ENCODE measurements around the gene LRIT2. TPM values are rescaled to one million over a fixed set of nuclear protein-coding genes. Genes with fewer than 3 reads are reported as not detected.

The LRIT2 gene
- total RNA-seq, 4 donors from 2014 or later: 0.23 TPM; not detected in 3

GRCh38 chr10:84204610-84205009, 20.7 kb downstream of the LRIT2 start:
- TF ChIP-seq, protein P1, sequence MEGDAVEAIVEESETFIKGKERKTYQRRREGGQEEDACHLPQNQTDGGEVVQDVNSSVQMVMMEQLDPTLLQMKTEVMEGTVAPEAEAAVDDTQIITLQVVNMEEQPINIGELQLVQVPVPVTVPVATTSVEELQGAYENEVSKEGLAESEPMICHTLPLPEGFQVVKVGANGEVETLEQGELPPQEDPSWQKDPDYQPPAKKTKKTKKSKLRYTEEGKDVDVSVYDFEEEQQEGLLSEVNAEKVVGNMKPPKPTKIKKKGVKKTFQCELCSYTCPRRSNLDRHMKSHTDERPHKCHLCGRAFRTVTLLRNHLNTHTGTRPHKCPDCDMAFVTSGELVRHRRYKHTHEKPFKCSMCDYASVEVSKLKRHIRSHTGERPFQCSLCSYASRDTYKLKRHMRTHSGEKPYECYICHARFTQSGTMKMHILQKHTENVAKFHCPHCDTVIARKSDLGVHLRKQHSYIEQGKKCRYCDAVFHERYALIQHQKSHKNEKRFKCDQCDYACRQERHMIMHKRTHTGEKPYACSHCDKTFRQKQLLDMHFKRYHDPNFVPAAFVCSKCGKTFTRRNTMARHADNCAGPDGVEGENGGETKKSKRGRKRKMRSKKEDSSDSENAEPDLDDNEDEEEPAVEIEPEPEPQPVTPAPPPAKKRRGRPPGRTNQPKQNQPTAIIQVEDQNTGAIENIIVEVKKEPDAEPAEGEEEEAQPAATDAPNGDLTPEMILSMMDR (IDR thresholded peaks at IDR 0.05): no peak
- no peak for TF ChIP-seq POLR2A (IDR thresholded peaks at IDR 0.05)
- WGBS, 2 donors: 93 to 95% methylated on average over 4 of the region's 4 CpGs
- H3K4me3 ChIP-seq (ENCODE audit: low read depth, poor library complexity, severe bottlenecking): no peak overlapping the region
- peak in 1 of 2 donors; percentile 70 for DNase-seq (ENCODE audit: low spot score in 2 of 2)
- intact Hi-C loops (cut with DNase I; ENCODE audit: low total_unique reads): loop anchor here (5.0 kb wide), 1 partner anchor 52 kb away; no protein-coding TSS in a partner anchor

DNA sequence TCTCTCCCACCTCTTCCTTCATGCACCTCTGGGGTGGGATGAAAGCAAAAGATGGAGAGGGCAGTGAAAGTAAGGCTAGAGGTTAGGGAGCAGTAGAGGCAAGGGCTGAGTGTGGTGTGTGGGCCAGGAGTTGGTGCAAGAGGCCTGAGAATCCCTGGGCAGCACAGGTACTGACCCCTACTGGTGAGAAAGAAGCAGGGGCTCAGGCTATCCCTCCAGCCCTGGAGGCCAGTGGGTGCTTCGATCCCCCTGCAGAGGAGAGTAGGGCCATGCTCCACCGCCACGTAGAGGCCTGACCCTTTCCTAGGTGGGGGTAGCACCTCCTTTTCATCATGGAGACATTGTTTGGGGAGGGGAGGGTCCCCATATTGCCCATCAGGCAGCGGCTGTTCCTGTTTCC, 21.2 kb downstream of the LRIT2 start:
- no peak for DNase-seq (ENCODE audit: low spot score in 2 of 2)
- 82 to 95% methylated on average over 3 to 4 of the region's 4 CpGs for WGBS, 2 donors
- intact Hi-C loops (cut with DNase I; ENCODE audit: low total_unique reads): loop anchor here (5.0 kb wide), 1 partner anchor 52 kb away; no protein-coding TSS in a partner anchor
- TF ChIP-seq, protein P1 (IDR thresholded peaks at IDR 0.05): no peak
- TF ChIP-seq POLR2A (IDR thresholded peaks at IDR 0.05): no peak
- no peak overlapping the region for H3K4me3 ChIP-seq (ENCODE audit: low read depth, poor library complexity, severe bottlenecking)

GRCh38 chr10:84202349-84202748, 23.0 kb downstream of the LRIT2 start:
- intact Hi-C loops (cut with DNase I; ENCODE audit: low total_unique reads): loop anchor here (5.0 kb wide), 1 partner anchor 50 kb away; no protein-coding TSS in a partner anchor
- DNase-seq (ENCODE audit: low spot score in 2 of 2): peak in 1 of 2 donors; percentile 82
- H3K4me3 ChIP-seq (ENCODE audit: low read depth, poor library complexity, severe bottlenecking): no peak overlapping the region
- WGBS, 2 donors: 83 to 89% methylated on average over 5 of the region's 5 CpGs
- no peak for TF ChIP-seq POLR2A (IDR thresholded peaks at IDR 0.05)
- TF ChIP-seq, protein P1 (IDR thresholded peaks at IDR 0.05): no peak

DNA sequence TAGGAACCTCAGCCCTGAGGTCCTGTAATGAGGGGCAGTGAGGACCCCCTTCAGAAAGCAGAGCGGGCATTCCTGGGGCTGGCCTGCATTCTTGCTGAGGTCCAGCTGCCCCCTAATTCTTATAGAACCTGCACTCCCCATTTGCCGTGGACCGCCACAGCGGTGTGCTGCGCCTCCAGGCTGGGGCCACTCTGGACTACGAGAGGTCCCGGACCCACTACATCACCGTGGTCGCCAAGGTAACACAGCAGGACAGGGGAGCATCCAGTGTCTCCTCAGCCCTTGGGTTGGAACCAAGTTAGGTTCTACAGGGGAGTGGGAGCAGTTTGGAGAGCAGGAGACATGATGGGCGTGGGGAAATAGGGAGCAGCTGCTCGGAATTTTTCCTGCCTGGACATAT, 23.7 kb downstream of the LRIT2 start:
- intact Hi-C loops (cut with DNase I; ENCODE audit: low total_unique reads): loop anchor here (5.0 kb wide), 1 partner anchor 49 kb away; no protein-coding TSS in a partner anchor
- WGBS, 2 donors: 84 to 95% methylated on average over 11 of the region's 11 CpGs
- no peak overlapping the region for H3K4me3 ChIP-seq (ENCODE audit: low read depth, poor library complexity, severe bottlenecking)
- TF ChIP-seq POLR2A (IDR thresholded peaks at IDR 0.05): no peak
- TF ChIP-seq, protein P1 (IDR thresholded peaks at IDR 0.05): no peak
- peak in 1 of 2 donors; percentile 79 for DNase-seq (ENCODE audit: low spot score in 2 of 2)

GRCh38 chr10:84201244-84201606, 24.1 kb downstream of the LRIT2 start:
- intact Hi-C loops (cut with DNase I; ENCODE audit: low total_unique reads): loop anchor here (5.0 kb wide), 1 partner anchor 49 kb away; no protein-coding TSS in a partner anchor
- TF ChIP-seq POLR2A (IDR thresholded peaks at IDR 0.05): no peak
- TF ChIP-seq, protein P1 (IDR thresholded peaks at IDR 0.05): no peak
- H3K4me3 ChIP-seq (ENCODE audit: low read depth, poor library complexity, severe bottlenecking): no peak overlapping the region
- 63 to 76% methylated on average over 6 of the region's 6 CpGs for WGBS, 2 donors
- no peak for DNase-seq (ENCODE audit: low spot score in 2 of 2)

All from lower leg skin (tissue), 4 donors.